Breast epithelium (tissue), 3 donors: ENCODE results near the gene CHD6.

Source experiments
- CTCF ChIP-seq, 3 donors: fragments of 450-650 bp; IDR thresholded peaks; one replicate each; pipeline ENCODE4 v1.5.1; 2016 to 2017; ENCODE audit warnings: antibody characterized with exemption in 3 of 3, mild to moderate bottlenecking in 3 of 3, moderate library complexity in 3 of 3
- POLR2A ChIP-seq: fragments of 450-650 bp; IDR thresholded peaks from one replicate; pipeline ENCODE4 v1.6.1; 2016; ENCODE audit warnings: antibody characterized with exemption, mild to moderate bottlenecking, moderate library complexity

DNA sequence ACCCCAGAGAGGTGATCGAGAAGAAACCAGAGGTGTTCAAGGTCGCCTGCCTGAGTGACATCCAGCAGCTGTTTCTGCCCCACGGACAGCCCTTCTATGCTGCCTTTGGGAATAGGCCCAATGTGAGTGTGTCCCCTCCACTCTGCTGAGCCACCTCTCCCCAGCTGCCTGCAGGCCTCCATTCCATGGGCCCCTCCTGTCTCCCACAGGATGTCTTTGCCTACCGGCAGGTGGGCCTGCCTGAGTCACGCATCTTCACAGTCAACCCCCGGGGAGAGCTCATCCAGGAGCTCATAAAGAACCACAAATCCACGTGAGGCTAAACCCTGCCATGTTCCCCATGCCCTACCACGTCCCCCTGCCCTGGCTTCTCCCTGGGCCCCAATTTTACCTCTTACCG is 259.9 kb downstream of the CHD6 start:
- TF ChIP-seq POLR2A: no peak
- no peak for TF ChIP-seq CTCF (IDR thresholded peaks at IDR 0.05)
